OCI-LY3 (cell line): ENCODE measurements around the gene RANBP9.

Source experiments
- CTCF ChIP-seq: fragments of 200-600, 300-600 bp; sonication (generic); IDR thresholded peaks from 2 replicates; pipeline ENCODE4 v1.5.1; 2014; ENCODE audit warnings: antibody characterized with exemption, low read length, low read depth
- EZH2phosphoT487 ChIP-seq: fragments of 200-600 bp; shearing (Covaris generic); IDR thresholded peaks from 2 replicates; pipeline ENCODE4 v1.6.1; 2018; ENCODE audit warnings: antibody characterized with exemption, mixed run types, low read depth

GRCh38 chr6:13671548-13672127 is 40.0 kb downstream of the RANBP9 start:
- TF ChIP-seq CTCF (no peak), EZH2phosphoT487 (no peak)
